Measurements from ENCODE around the gene ANKRD40.

The ANKRD40 gene

GRCh38 chr17:50668025-50668837, 39.5 kb downstream of the ANKRD40 start:
- DNase-seq = no peak

- no peak for DNase-seq
Measured at GRCh38 chr17:50667259-50668024, 40.3 kb downstream of the ANKRD40 start.

- DNase-seq = no peak
Measured at GRCh38 chr17:50666316-50666715, 41.4 kb downstream of the ANKRD40 start.

- no peak for DNase-seq
Measured at GRCh38 chr17:50665838-50666237, 41.9 kb downstream of the ANKRD40 start.

DNA sequence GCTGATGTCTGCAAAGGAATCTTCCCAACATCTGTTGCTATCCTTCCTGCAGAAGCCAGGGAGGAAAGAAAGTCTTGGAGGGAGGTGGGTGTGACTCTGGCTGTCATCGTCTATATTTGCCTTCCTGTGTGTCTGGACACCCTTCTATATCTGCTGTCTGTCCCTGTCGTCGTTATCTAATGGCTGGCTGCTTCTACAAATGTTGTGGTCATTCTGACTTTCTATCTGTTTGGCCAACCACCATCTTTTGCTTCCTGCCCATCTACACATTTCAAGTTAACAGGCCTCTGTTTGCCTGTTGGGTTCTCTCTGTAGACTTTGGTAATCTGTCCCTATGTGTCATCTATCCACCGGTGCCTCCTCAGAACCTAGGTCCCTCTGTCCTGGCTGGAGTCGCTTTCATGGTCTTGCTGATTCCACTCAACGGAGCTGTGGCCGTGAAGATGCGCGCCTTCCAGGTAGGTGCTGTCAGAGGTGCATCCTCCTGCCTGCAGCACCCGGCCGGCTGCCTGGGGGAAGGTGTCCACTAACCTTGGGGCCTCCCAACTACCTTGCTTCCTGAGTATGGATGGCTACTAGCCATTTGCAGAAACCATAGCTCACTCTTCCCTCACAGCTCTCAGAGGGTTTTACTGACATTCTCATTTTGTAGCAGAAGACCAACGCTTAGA, 42.8 kb downstream of the ANKRD40 start:
- DNase-seq = no peak

DNA sequence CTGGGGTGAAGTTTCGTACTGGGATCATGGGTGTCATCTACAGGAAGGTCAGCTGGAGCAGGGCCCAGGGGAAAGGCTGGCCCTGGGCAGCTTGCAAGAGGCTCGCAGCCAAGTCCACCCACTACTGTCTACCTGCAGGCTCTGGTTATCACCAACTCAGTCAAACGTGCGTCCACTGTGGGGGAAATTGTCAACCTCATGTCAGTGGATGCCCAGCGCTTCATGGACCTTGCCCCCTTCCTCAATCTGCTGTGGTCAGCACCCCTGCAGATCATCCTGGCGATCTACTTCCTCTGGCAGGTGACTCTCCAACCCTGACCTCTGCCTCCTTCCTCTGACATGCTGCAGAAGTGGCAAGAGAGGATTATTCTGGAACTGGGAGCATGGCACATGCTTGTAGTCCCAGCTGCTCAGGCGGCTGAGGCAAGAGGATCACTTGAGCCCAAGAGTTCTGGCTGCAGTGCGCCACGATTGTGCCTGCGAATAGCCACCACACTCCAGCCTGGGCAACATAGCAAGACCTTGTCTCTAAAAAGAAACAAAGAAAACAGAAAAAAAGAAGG, 43.8 kb downstream of the ANKRD40 start:
- no peak for DNase-seq

- DNase-seq = no peak
Measured at GRCh38 chr17:50662632-50663225, 45.0 kb downstream of the ANKRD40 start.

DNA sequence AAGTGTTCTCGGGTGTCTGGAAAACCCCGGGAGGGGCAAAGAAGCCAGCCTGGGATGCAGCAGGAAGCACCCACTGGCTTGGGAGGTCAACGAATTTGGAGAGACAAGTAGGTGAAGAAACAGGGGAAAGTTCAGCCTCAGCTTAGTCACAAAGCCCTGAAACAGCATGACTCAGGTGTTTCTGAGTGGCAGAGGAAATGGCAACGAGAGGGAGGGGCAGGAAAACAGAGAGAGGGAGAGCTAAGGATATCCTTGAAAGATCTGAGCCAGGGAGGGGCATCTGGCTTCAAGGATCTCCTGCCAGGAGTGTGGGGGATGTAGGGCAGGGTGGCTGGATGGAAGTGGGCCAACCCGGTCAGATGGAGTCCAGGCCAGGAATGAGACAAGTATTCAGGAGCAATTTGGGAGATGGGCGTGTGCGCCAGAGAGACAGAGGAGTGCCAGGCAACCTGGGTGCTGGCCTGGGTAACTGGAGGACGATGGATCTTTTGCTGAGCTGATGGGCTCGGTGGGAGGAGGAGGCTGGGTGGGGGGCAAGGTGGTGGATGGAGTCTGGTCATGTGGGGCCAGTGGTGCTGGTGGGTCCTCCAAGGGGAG, 45.8 kb downstream of the ANKRD40 start:
- no peak for DNase-seq

- no peak for DNase-seq
Measured at GRCh38 chr17:50661348-50661747, 46.4 kb downstream of the ANKRD40 start.

- no peak for DNase-seq
Measured at GRCh38 chr17:50660887-50661345, 46.8 kb downstream of the ANKRD40 start.

GRCh38 chr17:50660042-50660886, 47.5 kb downstream of the ANKRD40 start:
- no peak for DNase-seq

DNA sequence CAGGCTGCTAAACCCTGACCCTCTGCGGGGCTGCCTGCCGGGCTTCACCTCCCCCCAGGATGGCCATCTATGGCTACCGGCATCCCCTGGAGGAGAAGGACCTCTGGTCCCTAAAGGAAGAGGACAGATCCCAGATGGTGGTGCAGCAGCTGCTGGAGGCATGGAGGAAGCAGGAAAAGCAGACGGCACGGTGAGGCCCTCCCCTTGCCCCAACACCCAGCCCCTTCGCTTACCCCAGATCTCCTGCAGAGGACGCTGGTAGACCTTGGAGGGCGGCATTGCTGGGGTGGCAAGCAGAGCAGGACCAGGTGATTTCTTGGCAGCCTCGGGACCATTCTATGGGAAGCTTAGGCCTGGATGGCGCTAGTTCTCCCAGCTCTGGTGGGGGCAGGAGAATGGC, 48.5 kb downstream of the ANKRD40 start:
- DNase-seq = no peak

DNA sequence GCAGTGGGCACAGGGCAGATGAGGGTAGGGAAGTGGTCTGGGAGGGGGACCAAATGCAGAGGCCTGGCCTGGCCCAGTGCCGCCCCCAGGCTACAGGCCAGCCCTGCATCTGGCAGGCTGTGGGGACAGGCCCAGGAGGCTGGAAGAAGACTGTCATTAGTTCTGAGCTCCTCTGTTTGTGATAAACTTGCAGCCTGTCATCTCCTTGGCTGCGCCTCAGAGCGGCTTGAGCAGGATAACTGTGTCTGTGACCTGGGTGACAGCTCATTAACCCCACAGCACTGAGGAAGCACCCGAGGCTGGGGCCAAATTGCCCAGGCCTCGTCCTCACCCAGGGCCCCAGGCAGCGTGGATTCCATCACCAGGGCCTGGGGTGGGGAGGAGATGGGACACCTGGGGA, 49.1 kb downstream of the ANKRD40 start:
- DNase-seq = no peak

DNA sequence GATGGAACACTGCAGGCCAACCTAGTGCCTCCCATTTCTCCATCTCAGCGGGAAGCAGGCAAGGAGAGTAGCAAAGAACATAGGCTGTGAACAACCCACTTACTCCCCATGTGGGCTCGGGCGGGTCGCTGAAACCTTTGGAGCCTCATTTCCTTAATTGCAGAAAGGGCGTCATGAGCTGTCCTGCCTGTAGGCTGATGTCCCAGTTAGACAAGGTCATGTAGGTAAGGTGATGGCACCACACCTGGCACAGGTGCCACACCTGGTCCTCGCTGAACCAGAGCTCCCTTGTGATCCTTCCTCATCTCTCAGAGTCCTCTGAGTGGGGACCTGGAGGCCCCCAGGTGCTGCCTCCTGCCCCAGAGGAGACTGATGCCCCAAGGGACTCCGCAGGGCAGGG, 50.1 kb downstream of the ANKRD40 start:
- DNase-seq = no peak

- no peak for DNase-seq
Measured at GRCh38 chr17:50657054-50657453, 50.7 kb downstream of the ANKRD40 start.

- DNase-seq = no peak
Measured at GRCh38 chr17:50656509-50656908, 51.2 kb downstream of the ANKRD40 start.

GRCh38 chr17:50653738-50654137, 54.0 kb downstream of the ANKRD40 start:
- no peak for DNase-seq

- no peak for DNase-seq
Measured at GRCh38 chr17:50651661-50652060, 56.1 kb downstream of the ANKRD40 start.

DNA sequence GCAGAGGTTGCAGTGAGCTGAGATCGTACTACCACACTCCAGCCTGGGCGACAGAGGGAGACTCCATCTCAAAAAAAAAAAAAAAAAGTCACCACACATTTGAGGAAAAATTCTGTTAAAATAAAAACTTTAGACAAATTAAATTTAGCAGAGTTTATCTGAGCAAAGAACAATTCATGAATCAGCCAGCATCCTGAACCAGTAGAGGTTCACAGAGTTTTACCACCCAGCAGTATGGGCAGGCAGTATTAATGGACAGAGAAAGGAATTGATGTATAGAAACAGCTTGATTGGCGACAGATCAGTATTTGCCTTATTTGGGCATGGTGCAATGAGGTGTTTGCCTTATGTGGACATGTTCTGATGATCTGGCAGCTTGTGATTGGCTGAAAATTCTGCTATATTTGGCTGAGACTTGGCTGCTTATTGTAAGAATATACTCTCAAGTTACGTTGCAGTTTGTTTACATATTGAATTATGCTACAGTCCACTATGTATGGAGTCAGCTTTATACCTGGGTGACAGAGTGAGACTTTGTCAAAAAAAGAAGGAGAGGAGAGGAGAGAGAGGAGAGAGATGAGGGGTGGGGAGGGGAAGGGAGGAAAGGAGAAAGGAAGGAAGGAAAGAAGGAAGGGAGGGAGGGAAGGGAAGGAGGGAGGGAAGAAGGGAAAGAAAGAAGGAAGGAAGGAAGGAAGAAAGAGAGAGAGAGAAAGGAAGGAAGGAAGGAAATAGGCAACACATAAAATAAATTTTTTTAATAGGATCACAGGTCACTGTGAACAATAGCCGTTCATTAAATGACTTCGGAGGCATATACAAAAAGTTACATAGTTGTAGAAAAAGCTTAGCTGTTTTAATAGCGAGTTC, 58.4 kb downstream of the ANKRD40 start:
- DNase-seq = no peak

DNA sequence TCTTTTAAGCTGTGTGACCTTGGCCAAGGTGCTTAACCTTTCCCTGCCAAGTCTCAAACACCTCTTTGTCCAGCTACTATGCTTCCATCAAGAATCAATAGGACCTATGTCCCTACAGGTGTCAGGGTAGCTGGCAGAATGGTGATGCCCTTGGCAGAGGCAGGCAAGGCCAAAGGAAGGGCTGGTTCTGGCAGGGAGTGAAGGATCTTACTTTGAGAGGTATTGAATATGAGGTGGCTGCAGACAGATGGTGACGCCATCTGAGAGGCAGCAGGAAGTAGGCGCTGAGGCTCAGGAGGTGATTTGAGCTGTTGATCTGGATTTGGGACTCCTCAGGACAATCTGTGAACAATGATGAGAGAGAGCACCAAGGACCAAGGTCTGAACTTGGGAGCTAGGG, 60.5 kb downstream of the ANKRD40 start:
- no peak for DNase-seq
